PC-9 (cell line): ENCODE measurements around the gene IMP3. TPM values are rescaled to one million over a fixed set of nuclear protein-coding genes. Genes with fewer than 3 reads are reported as not detected.
"Not testable (repeated sequence)": the region's sequence is repeated elsewhere in the genome, so short reads cannot be mapped to it uniquely, and the experiment has no call there.

ENCODE experiments used
- BruUV-seq: library from RNA; stranded (reverse); fragments of 400-500 nt; replicated peaks from 2 replicates; lab custom pipeline; 2021; lab: Mats Ljungman, UMichigan
- CTCF ChIA-PET: fragments of 300-600 bp; sonication (Branson Sonifier 250); formaldehyde crosslinking; loops from one replicate; lab custom pipeline; 2022; ENCODE audit warnings: antibody characterized with exemption; lab: Charles Lee
- POLR2A ChIA-PET: fragments of 300-600 bp; sonication (Branson Sonifier 250); formaldehyde crosslinking; loops from one replicate; lab custom pipeline; 2022; ENCODE audit warnings: antibody characterized with exemption; ENCODE audit not compliant: unreplicated experiment; lab: Charles Lee
- DNase-seq, 2 experiments: peaks; one replicate each; pipeline versions ENCODE4 v3.0.0 to v3.0.0-alpha.2; 2015 to 2022; ENCODE audit warnings: mixed read lengths in 1 of 2
- H2AFZ ChIP-seq: fragments of 200-600 bp; sonication (generic); 2 replicates; pipeline ENCODE4 v1.8.1; 2017; ENCODE audit warnings: antibody characterized with exemption
- H3F3A ChIP-seq: fragments of 200-600 bp; sonication (generic); 2 replicates; pipeline ENCODE4 v1.8.1; 2017; ENCODE audit warnings: antibody characterized with exemption, mild to moderate bottlenecking, low read depth; ENCODE audit not compliant: insufficient read depth
- H3K27ac ChIP-seq: fragments of 200-600 bp; sonication (generic); 2 replicates; pipeline ENCODE4 v1.6.1; 2016; ENCODE audit warnings: mixed run types
- H3K27me3 ChIP-seq: fragments of 200-600 bp; sonication (generic); 2 replicates; pipeline ENCODE4 v1.6.1; 2016; ENCODE audit warnings: low read depth, mixed run types; ENCODE audit not compliant: insufficient read depth
- H3K36me3 ChIP-seq: fragments of 200-600 bp; sonication (generic); 2 replicates; pipeline ENCODE4 v1.6.1; 2016; ENCODE audit warnings: low read depth, mixed run types
- H3K4me1 ChIP-seq: fragments of 200-600 bp; sonication (generic); replicated peaks from 2 replicates; pipeline ENCODE4 v1.6.1; 2016; ENCODE audit warnings: mixed run types; ENCODE audit not compliant: insufficient read depth
- H3K4me2 ChIP-seq: fragments of 200-600 bp; sonication (generic); 2 replicates; pipeline ENCODE4 v1.6.1; 2017; ENCODE audit warnings: mixed run types
- H3K4me3 ChIP-seq: fragments of 200-600 bp; sonication (generic); 2 replicates; pipeline ENCODE4 v1.6.1; 2016; ENCODE audit warnings: mixed run types
- H3K79me2 ChIP-seq: fragments of 200-600 bp; sonication (generic); 2 replicates; pipeline ENCODE4 v1.6.1; 2017; ENCODE audit warnings: low read depth, mixed run types
- H3K9me2 ChIP-seq: fragments of 200-600 bp; sonication (generic); 2 replicates; pipeline ENCODE4 v1.8.1; 2017; ENCODE audit warnings: mild to moderate bottlenecking; ENCODE audit not compliant: insufficient read depth
- H3K9me3 ChIP-seq: fragments of 200-600 bp; sonication (generic); 2 replicates; pipeline ENCODE4 v1.8.1; 2016; ENCODE audit warnings: low read depth; ENCODE audit not compliant: insufficient read depth
- H4K20me1 ChIP-seq: fragments of 200-600 bp; sonication (generic); 2 replicates; pipeline ENCODE4 v1.8.1; 2017; ENCODE audit not compliant: insufficient read depth
- CTCF ChIP-seq: fragments of 200-600 bp; sonication (generic); conservative IDR thresholded peaks from 2 replicates; pipeline ENCODE4 v1.6.1; 2017; ENCODE audit warnings: mixed run types, antibody characterized with exemption, mild to moderate bottlenecking, moderate library complexity
- EZH2 ChIP-seq: fragments of 200-600 bp; sonication (generic); IDR thresholded peaks from 2 replicates; pipeline ENCODE4 v1.8.0; 2017; ENCODE audit warnings: antibody characterized with exemption, low read depth
- intact Hi-C: fragments of 100-400 bp; cut with micrococcal nuclease; formaldehyde crosslinking; loops from one replicate; pipeline ENCODE4 v1.10.0; 2022; ENCODE audit not compliant: unreplicated experiment
- total RNA-seq: library from RNA; stranded (reverse); gene quantifications from 2 replicates; pipeline ENCODE4 v1.2.3, GENCODE V29; 2021

IMP3 gene
- total RNA-seq, 1 experiment from 2014 or later, result 53.0 TPM

DNA sequence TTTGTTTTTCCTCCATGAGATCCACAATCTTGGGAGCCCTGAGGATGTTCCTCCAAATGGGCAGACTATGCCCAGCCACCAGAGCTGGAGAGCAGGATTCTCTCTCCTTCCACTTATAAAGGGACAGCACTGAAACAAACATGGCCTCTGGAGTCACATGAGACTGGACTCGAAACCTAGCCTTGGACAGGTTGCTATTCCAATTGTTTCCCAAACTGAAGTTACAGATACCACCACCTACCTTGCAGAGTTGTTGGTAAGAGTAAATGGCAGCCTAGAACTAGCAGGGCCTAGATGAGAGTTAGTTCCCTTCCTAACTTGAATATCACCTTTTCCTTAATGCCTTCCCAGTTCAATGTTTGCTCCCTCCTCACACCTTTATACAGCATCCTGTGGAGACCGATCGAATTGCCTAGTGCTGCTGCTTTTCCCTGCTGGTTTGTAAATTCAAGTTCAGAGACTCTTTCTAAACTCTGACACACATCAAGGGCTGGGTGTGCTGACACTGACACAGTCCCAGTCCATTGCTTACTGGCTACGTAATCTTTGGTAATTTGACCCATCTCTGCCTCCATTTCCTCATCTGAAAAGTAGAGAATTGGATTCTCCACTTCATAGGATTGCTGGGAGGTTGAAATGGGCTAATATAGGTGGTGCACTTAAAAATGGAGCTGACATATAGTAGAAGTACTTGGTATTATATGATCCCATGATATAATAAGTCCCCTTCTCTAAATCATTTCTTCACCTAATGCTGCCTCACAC, 2.6 kb downstream of the IMP3 start:
- TF ChIP-seq EZH2, result no peak
- TF ChIP-seq CTCF, result no peak
- Histone ChIP-seq H3K27ac (no peak overlapping the region), H3F3A (peaks cover 23% of the 10 kb centered on the region), H4K20me1 (peaks cover 8% of the 10 kb centered on the region), H3K27me3 (no peaks in the 10 kb centered on the region), H3K4me2 (peak overlapping the region; percentile 83), H3K9me3 (no peaks in the 10 kb centered on the region), H3K4me1 (peaks cover 38% of the 10 kb centered on the region), H2AFZ (no peak overlapping the region), H3K9me2 (no peaks in the 10 kb centered on the region), H3K4me3 (peak overlapping the region; percentile 88; the same call in 1 of the 2 replicates), H3K36me3 (no peaks in the 10 kb centered on the region; the same call in 1 of the 2 replicates), H3K79me2 (peaks cover 44% of the 10 kb centered on the region)
- intact Hi-C loops, result no loop called here
- CTCF ChIA-PET, result interaction anchor here (0.6 to 0.9 kb wide), 3 partner anchors 10 to 104 kb away, joined by 4 to 7 read pairs (median 6); partner anchors contain the start of gene SNX33
- POLR2A ChIA-PET, result no interaction called here
- BruUV-seq, result no TSS peak
- DNase-seq, result no peak

GRCh38 chr15:75636026-75636425, 4.0 kb downstream of the IMP3 start:
- intact Hi-C loops, result no loop called here
- POLR2A ChIA-PET, result interaction anchor here (0.8 to 0.9 kb wide), 2 partner anchors 9 to 185 kb away, joined by 6 to 20 read pairs; no protein-coding TSS in a partner anchor
- CTCF ChIA-PET, result interaction anchor here (0.6 kb wide), 2 partner anchors 185 to 904 kb away, joined by 3 to 5 read pairs; partner anchors contain the start of gene SIN3A
- Histone ChIP-seq H3K4me3 (no peak overlapping the region), H4K20me1 (peaks cover 8% of the 10 kb centered on the region), H3K4me2 (no peak overlapping the region; the same call in 1 of the 2 replicates), H3K27me3 (no peaks in the 10 kb centered on the region), H3F3A (peaks cover 21% of the 10 kb centered on the region), H2AFZ (no peak overlapping the region), H3K27ac (no peak overlapping the region), H3K9me3 (no peaks in the 10 kb centered on the region), H3K79me2 (peaks cover 44% of the 10 kb centered on the region), H3K9me2 (no peaks in the 10 kb centered on the region), H3K4me1 (peaks cover 32% of the 10 kb centered on the region), H3K36me3 (no peaks in the 10 kb centered on the region; the same call in 1 of the 2 replicates)
- no peak for TF ChIP-seq CTCF
- TF ChIP-seq EZH2, result no peak
- BruUV-seq, result no TSS peak
- DNase-seq, result no peak

GRCh38 chr15:75633922-75634321, 6.1 kb downstream of the IMP3 start:
- CTCF ChIA-PET, result not testable (repeated sequence)

More at GRCh38 chr15:75633922-75634321, 6.1 kb downstream of the IMP3 start:
- H3K27me3 ChIP-seq, H3K27ac ChIP-seq, H3K4me3 ChIP-seq, DNase-seq, H3K36me3 ChIP-seq, H4K20me1 ChIP-seq, intact Hi-C loops, POLR2A ChIA-PET, H3K9me3 ChIP-seq, BruUV-seq, H2AFZ ChIP-seq, H3K4me2 ChIP-seq, H3K9me2 ChIP-seq: not testable (repeated sequence)
- peaks cover 13% of the 10 kb centered on the region; the same call in 1 of the 2 replicates for H3F3A ChIP-seq
- H3K79me2 ChIP-seq, result peaks cover 33% of the 10 kb centered on the region
- peaks cover 28% of the 10 kb centered on the region for H3K4me1 ChIP-seq
